Activated naive CD8-positive, alpha-beta T cell (primary cell): Measurements from ENCODE around the gene RFTN2.
"Not testable (repeated sequence)": the region's sequence is repeated elsewhere in the genome, so short reads cannot be mapped to it uniquely, and the experiment has no call there.

Experiments used
- H3K27ac Mint-ChIP-seq: one replicate; pipeline ENCODE4 v1.8.0; 2021; ENCODE audit warnings: mixed read lengths
- H3K27me3 Mint-ChIP-seq: one replicate; pipeline ENCODE4 v1.8.0; 2021; ENCODE audit warnings: mixed read lengths
- H3K36me3 Mint-ChIP-seq: one replicate; pipeline ENCODE4 v1.8.0; 2021; ENCODE audit warnings: mixed read lengths
- H3K4me1 Mint-ChIP-seq: one replicate; pipeline ENCODE4 v1.8.0; 2021; ENCODE audit warnings: low read depth, mixed read lengths
- H3K4me3 Mint-ChIP-seq: one replicate; pipeline ENCODE4 v1.8.0; 2021; ENCODE audit warnings: mild to moderate bottlenecking, mixed read lengths
- H3K9me3 Mint-ChIP-seq: one replicate; pipeline ENCODE4 v1.8.0; 2021; ENCODE audit warnings: low read depth, mixed read lengths

Gene RFTN2

DNA sequence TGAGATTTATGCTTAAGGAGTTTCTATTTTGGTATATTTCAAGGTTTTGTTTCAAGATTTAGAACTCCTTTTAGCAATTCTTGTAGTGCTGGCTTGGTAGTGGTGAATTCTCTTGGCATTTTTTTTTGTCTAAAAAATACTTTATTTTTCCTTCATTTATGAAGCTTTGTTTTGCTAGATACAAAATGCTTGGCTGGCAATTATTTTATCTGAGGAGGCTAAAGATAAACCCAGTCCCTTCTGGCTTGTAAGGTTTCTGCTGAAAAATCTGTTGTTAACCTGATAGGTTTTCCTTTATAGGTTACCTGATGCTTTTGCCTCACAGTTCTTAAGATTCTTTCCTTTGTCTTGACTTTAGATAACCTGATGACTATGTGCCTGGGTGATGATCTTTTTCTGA is 24.3 kb upstream of the RFTN2 start:
- not testable (repeated sequence) for H3K36me3 Mint-ChIP-seq, H3K9me3 Mint-ChIP-seq, H3K27ac Mint-ChIP-seq, H3K4me3 Mint-ChIP-seq, H3K27me3 Mint-ChIP-seq, H3K4me1 Mint-ChIP-seq

DNA sequence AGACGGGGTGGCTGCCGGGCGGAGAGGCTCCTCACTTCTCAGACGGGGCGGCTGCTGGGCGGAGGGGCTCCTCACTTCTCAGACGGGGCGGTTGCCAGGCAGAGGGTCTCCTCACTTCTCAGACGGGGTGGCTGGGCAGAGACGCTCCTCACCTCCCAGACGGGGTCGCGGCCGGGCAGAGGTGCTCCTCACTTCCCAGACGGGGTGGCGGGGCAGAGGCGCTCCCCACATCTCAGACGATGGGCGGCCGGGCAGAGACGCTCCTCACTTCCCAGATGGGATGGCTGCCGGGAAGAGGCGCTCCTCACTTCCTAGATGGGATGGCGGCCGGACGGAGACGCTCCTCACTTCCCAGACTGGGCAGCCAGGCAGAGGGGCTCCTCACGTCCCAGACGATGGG is 21.2 kb upstream of the RFTN2 start:
- not testable (repeated sequence) for H3K36me3 Mint-ChIP-seq, H3K27ac Mint-ChIP-seq, H3K9me3 Mint-ChIP-seq, H3K27me3 Mint-ChIP-seq, H3K4me3 Mint-ChIP-seq, H3K4me1 Mint-ChIP-seq

DNA sequence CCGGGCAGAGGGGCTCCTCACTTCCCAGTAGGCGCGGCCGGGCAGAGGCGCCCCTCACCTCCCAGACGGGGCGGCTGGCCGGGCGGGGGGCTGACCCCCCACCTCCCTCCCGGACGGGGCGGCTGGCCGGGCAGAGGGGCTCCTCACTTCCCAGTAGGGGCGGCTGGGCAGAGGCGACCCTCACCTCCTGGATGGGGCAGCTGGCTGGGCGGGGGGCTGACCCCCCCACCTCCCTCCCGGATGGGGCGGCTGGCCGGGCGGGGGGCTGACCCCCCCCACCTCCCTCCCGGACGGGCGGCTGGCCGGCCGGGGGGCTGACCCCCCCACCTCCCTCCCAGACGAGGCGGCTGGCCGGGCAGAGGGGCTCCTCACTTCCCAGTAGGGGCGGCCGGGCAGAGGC is 20.6 kb upstream of the RFTN2 start:
- not testable (repeated sequence) for H3K27ac Mint-ChIP-seq, H3K4me3 Mint-ChIP-seq, H3K9me3 Mint-ChIP-seq, H3K36me3 Mint-ChIP-seq, H3K27me3 Mint-ChIP-seq, H3K4me1 Mint-ChIP-seq

DNA sequence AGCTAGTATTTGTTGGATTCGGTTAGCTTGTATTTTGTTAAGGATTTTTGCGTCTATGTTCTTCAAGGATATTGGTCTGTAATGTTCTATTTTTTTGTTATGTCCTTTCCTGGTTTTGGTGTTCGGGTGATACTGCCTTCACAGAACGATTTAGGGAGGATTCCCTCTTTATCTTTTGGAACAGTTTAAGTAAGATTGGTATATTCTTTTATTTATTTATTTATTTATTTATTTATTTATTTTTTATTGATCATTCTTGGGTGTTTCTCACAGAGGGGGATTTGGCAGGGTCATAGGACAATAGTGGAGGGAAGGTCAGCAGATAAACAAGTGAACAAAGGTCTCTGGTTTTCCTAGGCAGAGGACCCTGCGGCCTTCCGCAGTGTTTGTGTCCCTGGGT is 19.8 kb upstream of the RFTN2 start:
- not testable (repeated sequence) for H3K36me3 Mint-ChIP-seq, H3K9me3 Mint-ChIP-seq, H3K27ac Mint-ChIP-seq

DNA sequence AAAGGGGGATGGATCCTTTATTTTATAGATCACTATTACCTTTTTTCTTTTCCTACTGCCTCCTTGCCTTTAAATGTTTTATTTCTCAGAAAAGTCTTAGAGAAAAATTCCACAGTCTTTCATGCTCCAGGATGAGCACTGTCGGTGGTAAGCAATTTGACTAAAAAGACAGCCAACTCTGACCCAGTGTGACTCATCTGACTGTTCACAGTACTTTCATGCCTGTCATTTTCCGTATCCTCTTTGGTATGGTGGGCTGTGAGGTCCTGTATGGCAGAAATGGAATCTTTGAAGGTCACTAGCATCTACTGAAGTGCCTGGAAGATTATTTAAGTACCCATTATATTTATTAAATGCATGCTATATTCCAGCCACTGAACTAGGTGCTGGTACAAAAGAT is 2.1 kb upstream of the RFTN2 start:
- H3K27me3 Mint-ChIP-seq, result peaks cover 13% of the 10 kb centered on the region
- no peaks in the 10 kb centered on the region for H3K9me3 Mint-ChIP-seq
- no peak overlapping the region for H3K27ac Mint-ChIP-seq
- no peaks in the 10 kb centered on the region for H3K4me1 Mint-ChIP-seq
- H3K4me3 Mint-ChIP-seq, result no peak overlapping the region
- no peaks in the 10 kb centered on the region for H3K36me3 Mint-ChIP-seq

More for the DNA sequence above, 19.8 kb upstream of the RFTN2 start:
- H3K4me1 Mint-ChIP-seq, H3K27me3 Mint-ChIP-seq, H3K4me3 Mint-ChIP-seq: not testable (repeated sequence)

DNA sequence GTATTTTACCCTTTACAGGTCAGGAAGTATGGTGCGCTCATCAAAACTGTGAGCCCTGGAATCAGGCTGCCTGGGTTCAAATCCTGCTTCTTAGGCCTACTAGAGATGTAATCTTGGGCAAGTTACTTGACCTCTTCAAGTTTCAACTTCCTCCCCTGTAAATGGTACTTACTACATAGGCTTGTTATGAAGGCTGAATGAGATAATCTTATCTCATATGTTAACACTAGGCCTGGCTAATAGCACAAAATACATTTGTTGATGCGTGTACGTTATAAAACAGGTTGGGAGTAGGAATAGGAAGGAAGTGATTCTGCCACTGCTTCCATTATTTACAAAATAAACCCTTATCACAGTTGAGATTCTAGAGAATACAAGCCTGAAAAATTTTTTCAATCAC is 1.7 kb upstream of the RFTN2 start:
- Mint-ChIP-seq H3K4me1 (no peaks in the 10 kb centered on the region), H3K27me3 (peaks cover 13% of the 10 kb centered on the region), H3K27ac (no peak overlapping the region), H3K36me3 (no peaks in the 10 kb centered on the region), H3K4me3 (no peak overlapping the region), H3K9me3 (no peaks in the 10 kb centered on the region)

DNA sequence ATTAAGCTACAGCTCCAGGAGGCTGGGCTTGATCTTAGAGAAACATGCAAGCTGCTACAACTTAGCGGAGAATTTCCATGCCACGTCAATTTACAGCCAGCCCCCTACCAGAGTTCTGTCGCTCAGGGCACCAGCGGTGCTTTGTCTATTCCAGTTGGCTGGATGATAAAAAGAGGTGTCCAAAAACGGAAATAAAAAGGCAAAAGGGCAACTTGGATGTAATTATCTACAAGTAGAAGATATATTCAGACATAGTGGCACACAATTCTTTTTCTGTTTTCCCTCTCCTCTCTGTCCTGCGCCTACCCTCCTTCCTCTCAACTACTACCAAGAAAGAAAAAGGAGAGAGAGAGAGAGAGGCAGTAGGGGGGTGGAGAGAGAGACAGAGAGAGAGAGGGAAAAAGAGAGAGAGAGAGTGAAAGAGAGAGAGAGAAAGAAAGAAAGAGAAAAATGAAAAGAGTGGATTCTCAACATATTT is 363 bp upstream of the RFTN2 start:
- Mint-ChIP-seq H3K27ac (no peak overlapping the region), H3K9me3 (no peaks in the 10 kb centered on the region), H3K36me3 (no peaks in the 10 kb centered on the region), H3K4me1 (no peaks in the 10 kb centered on the region), H3K4me3 (no peak overlapping the region), H3K27me3 (peaks cover 13% of the 10 kb centered on the region)

DNA sequence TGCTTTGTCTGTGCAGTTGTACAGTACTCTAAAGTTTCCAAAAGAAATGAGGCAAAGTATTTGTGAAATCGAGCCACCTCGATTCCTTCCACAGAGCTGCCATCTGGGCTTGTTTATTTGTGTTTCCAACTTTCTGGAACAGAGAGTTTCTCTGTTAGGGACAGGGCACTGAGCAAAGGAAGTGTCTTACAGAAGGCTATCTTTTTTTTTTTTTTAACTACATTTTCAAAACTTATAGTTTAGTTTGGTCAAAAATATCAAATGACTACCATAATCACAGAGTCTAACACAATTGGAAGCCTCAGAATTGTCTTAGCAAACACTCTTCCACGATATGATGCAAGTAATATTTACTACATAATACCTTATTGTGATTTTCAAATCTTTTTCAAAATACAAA is 796 bp downstream of the RFTN2 start:
- H3K4me3 Mint-ChIP-seq, result no peak overlapping the region
- H3K36me3 Mint-ChIP-seq, result peaks cover 2% of the 10 kb centered on the region
- no peak overlapping the region for H3K27ac Mint-ChIP-seq
- no peaks in the 10 kb centered on the region for H3K9me3 Mint-ChIP-seq
- no peaks in the 10 kb centered on the region for H3K4me1 Mint-ChIP-seq
- H3K27me3 Mint-ChIP-seq, result peaks cover 13% of the 10 kb centered on the region

DNA sequence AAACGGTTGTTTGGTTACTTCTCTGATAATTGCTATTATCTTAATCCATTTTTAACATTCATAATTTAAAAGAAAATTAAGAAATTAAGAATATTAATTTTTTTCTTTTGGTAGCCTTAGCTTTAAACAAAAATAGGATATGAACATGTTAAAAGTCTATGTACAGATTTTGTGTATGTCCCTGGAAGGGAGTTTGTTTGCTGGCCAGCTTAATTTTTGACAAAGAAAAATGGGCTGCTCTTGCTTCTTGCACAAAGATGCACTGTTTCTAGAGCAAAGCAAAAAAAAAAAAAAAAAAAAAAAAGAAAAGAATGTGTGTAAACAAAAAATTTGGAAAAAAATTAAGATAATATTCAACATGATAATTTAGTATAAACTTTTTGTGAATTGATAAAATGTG is 1.3 kb downstream of the RFTN2 start:
- Mint-ChIP-seq H3K9me3 (no peaks in the 10 kb centered on the region), H3K4me1 (no peaks in the 10 kb centered on the region), H3K36me3 (peaks cover 2% of the 10 kb centered on the region), H3K27me3 (peaks cover 12% of the 10 kb centered on the region), H3K27ac (no peak overlapping the region), H3K4me3 (no peak overlapping the region)

DNA sequence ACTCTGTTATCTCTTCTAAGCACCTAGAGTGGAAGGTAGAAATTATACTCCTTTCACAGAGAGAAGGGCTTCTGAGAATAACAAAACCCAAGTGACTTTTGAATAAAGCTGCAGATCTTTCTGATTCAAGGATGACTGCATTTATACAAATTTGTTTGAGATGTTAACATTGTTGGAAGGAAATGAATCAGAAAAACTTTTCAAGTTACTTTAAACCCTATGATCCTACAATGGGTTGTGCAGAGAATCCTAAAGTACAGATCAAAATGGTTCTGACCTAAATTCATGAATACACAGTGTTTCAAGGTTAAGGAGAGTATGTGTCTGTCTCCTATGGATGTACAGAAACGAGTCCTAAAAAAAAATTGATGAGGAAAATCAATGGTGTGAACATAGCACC is 1.8 kb downstream of the RFTN2 start:
- Mint-ChIP-seq H3K4me3 (no peak overlapping the region), H3K9me3 (no peaks in the 10 kb centered on the region), H3K36me3 (peaks cover 2% of the 10 kb centered on the region), H3K4me1 (no peaks in the 10 kb centered on the region), H3K27me3 (peaks cover 12% of the 10 kb centered on the region), H3K27ac (no peak overlapping the region)

DNA sequence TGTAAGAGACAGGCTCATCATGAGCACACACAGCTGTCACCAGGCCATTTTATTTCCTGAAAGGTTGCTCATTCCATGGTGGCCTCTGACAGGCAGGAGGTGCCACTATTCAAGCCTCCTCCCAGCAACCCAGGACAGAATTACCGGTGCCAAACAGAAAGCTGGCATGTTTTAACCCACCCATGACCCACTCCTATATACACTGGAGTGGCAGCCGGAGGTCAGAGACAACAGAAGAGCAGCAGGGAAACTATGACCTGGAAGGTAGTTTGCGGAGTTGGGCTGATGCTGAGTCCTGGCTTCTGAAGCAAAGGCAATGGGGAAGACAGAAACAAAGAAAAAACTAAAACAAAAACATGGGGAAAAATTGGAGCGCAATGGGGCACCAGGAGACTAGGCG is 2.3 kb downstream of the RFTN2 start:
- Mint-ChIP-seq H3K4me3 (no peak overlapping the region), H3K36me3 (peaks cover 2% of the 10 kb centered on the region), H3K27me3 (peaks cover 12% of the 10 kb centered on the region), H3K27ac (no peak overlapping the region), H3K9me3 (no peaks in the 10 kb centered on the region), H3K4me1 (no peaks in the 10 kb centered on the region)

DNA sequence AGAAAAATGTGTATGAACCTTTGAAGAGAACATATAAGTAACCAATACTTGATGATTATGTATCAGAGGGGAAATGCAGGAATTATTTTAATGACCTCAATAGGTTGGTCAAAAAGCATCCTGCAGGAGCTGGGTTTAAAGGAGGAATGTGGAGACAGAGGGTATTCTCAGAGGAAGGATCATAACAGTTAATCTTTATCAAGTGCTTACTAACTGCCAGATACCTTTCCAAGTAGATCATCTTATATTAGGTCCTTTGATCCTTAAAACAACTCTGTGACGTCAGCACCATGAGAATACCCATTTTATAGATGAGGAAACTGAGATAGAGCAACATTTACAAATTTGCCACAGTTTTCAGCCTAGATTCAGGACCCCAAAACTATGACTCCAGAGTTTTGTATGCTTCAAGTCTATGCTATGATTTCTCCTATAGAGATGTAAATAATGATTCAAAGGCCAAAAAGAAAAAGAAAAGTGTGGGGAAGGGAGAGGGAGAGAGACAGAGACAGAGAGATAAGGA is 3.0 kb downstream of the RFTN2 start:
- no peaks in the 10 kb centered on the region for H3K4me1 Mint-ChIP-seq
- peaks cover 10% of the 10 kb centered on the region for H3K27me3 Mint-ChIP-seq
- H3K4me3 Mint-ChIP-seq, result no peak overlapping the region
- H3K27ac Mint-ChIP-seq, result no peak overlapping the region
- H3K9me3 Mint-ChIP-seq, result peaks cover under 1% of the 10 kb centered on the region
- H3K36me3 Mint-ChIP-seq, result peaks cover 4% of the 10 kb centered on the region

DNA sequence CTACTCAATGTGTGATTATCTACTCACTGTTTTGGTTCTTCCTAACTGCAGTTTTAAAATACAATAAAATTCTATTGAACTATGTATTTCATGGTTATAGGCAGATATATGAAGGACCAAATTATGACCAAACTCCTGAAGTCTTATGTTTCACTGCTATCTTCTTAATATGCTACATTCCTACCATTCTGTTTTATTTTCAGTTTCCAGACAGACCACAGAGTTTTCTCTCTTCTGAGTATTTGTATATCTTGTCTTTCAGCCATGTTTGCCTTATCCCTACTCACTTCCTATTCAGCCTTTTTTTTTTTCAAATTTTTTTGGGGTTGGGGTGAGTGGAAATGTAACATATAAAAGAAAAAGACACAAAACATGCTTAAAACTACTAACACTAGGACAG is 6.3 kb downstream of the RFTN2 start:
- Mint-ChIP-seq H3K4me3 (no peak overlapping the region), H3K4me1 (no peaks in the 10 kb centered on the region), H3K27me3 (peaks cover 5% of the 10 kb centered on the region), H3K27ac (no peak overlapping the region), H3K36me3 (peaks cover 15% of the 10 kb centered on the region), H3K9me3 (peaks cover 17% of the 10 kb centered on the region)

DNA sequence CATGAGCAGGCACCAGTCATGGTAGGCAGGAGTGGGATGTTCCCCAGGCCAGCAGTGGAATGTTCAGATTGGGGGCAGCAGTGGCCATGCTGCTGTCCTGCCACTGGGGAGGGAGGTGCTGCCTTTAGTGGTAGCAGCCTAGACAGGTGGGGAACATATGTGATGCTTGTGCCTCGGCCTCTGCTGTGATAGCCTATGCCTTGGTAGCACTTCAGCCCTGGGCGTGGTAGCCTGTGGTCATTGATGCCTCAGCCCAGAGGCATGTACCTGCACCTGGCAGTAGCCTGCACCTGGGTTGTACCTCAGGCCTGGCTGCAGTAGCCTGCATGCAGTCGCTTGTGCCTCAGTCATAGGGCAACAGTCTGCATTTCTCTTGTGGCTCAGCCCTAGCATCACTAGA is 7.1 kb downstream of the RFTN2 start:
- Mint-ChIP-seq H3K4me1 (no peaks in the 10 kb centered on the region), H3K4me3 (no peak overlapping the region), H3K9me3 (peaks cover 17% of the 10 kb centered on the region), H3K27me3 (peaks cover 5% of the 10 kb centered on the region), H3K36me3 (peaks cover 15% of the 10 kb centered on the region), H3K27ac (no peak overlapping the region)

DNA sequence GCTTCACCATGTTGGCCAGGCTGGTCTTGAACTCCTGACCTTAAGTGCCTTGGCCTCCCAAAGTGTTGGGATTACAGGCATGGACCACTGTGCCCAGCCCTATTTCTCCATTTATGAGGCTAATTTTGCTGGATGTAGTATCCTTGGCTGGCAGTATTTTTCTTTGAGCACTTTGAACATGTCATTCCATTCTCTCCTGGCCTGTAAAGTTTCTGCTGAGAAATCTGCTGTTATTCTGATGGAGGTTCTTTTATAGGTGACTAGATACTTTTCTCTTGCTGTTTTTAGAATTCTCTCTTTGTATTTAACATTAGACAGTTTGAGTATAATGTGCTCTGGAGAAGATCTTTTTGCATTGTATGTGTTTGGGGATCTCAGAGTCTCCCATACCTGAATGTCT is 9.1 kb downstream of the RFTN2 start:
- Mint-ChIP-seq H3K4me3 (no peak overlapping the region), H3K4me1 (no peaks in the 10 kb centered on the region), H3K27me3 (peaks cover 2% of the 10 kb centered on the region), H3K36me3 (peaks cover 15% of the 10 kb centered on the region), H3K27ac (no peak overlapping the region), H3K9me3 (peaks cover 17% of the 10 kb centered on the region)

DNA sequence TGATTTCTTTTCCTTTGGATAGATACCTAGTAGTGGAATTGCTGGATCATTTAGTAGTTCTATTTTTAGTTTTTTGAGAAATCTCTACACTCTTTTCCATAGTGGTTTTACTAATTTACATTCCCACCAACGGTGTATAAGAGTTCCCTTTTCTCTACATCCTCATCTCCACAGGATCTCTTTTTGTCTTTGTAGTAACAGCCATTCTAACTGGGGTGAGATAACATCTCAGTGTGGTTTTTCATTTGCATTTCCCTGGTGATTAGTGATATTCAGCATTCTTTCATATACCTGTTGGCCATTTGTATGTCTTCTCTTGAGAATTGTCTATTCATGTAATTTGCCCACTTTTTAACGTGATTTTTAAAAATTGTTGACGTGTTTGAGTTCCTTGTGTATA is 13.8 kb downstream of the RFTN2 start:
- Mint-ChIP-seq H3K9me3 (peaks cover 12% of the 10 kb centered on the region), H3K27me3 (no peaks in the 10 kb centered on the region)

More for the DNA sequence above, 13.8 kb downstream of the RFTN2 start:
- Mint-ChIP-seq H3K27ac (no peak overlapping the region), H3K36me3 (peaks cover 7% of the 10 kb centered on the region), H3K4me1 (no peaks in the 10 kb centered on the region), H3K4me3 (no peak overlapping the region)
